Superior temporal gyrus (tissue), 1 donor: Measurements from ENCODE around the gene MZB1.
"Not testable (repeated sequence)": the region's sequence is repeated elsewhere in the genome, so short reads cannot be mapped to it uniquely, and the experiment has no call there.

Experiments used
- DNase-seq: peaks from one replicate; pipeline ENCODE4 v3.0.0-alpha.2; 2016; ENCODE audit errors: extremely low spot score

MZB1 gene

GRCh38 chr5:139391570-139392323, 2.0 kb upstream of the MZB1 start:
- no peak for DNase-seq

- DNase-seq, result no peak
Observed at GRCh38 chr5:139390639-139391569, 1.2 kb upstream of the MZB1 start.

GRCh38 chr5:139388198-139388821, 1.4 kb downstream of the MZB1 start:
- no peak for DNase-seq

GRCh38 chr5:139387611-139388197, 2.0 kb downstream of the MZB1 start:
- no peak for DNase-seq

- not testable (repeated sequence) for DNase-seq
Observed at GRCh38 chr5:139386956-139387355, 2.8 kb downstream of the MZB1 start.

- no peak for DNase-seq
Observed at GRCh38 chr5:139386050-139386438, 3.7 kb downstream of the MZB1 start.

- DNase-seq, result no peak
Observed at GRCh38 chr5:139385061-139386049, 4.4 kb downstream of the MZB1 start.

GRCh38 chr5:139384591-139385051, 5.1 kb downstream of the MZB1 start:
- DNase-seq, result no peak

- no peak for DNase-seq
Observed at GRCh38 chr5:139383993-139384590, 5.6 kb downstream of the MZB1 start.

- DNase-seq, result no peak
Observed at GRCh38 chr5:139383275-139383992, 6.3 kb downstream of the MZB1 start, which contains the start of gene SLC23A1. SLC23A1 (minus strand) TSS chr5:139383297; CDS start chr5:139383253, 44 bp downstream.

- no peak for DNase-seq
Observed at GRCh38 chr5:139382807-139383206, 6.9 kb downstream of the MZB1 start.

- no peak for DNase-seq
Observed at GRCh38 chr5:139381837-139382761, 7.6 kb downstream of the MZB1 start.

- DNase-seq, result no peak
Observed at GRCh38 chr5:139379626-139380449, 9.9 kb downstream of the MZB1 start.

- DNase-seq, result no peak
Observed at GRCh38 chr5:139378941-139379361, 10.8 kb downstream of the MZB1 start.

GRCh38 chr5:139378101-139378825, 11.4 kb downstream of the MZB1 start:
- no peak for DNase-seq

GRCh38 chr5:139377226-139377625, 12.5 kb downstream of the MZB1 start:
- DNase-seq, result no peak

- no peak for DNase-seq
Observed at GRCh38 chr5:139376364-139376763, 13.3 kb downstream of the MZB1 start.
